ENCODE results near the gene ZNF695.

Gene ZNF695

GRCh38 chr1:246959944-246960693, 47.7 kb downstream of the ZNF695 start:
- DNase-seq (ENCODE audit: low read depth): no peak

GRCh38 chr1:246954126-246954525, 53.7 kb downstream of the ZNF695 start:
- DNase-seq (ENCODE audit: low read depth): no peak

GRCh38 chr1:246951413-246951812, 56.4 kb downstream of the ZNF695 start:
- DNase-seq (ENCODE audit: low read depth): no peak

GRCh38 chr1:246949956-246950355, 57.9 kb downstream of the ZNF695 start:
- DNase-seq (ENCODE audit: low read depth): no peak

GRCh38 chr1:246947255-246947654, 60.6 kb downstream of the ZNF695 start:
- no peak for DNase-seq (ENCODE audit: low read depth)

GRCh38 chr1:246946366-246946765, 61.5 kb downstream of the ZNF695 start:
- DNase-seq (ENCODE audit: low read depth): no peak
